ENCODE results near the gene E2F7.
"Not testable (repeated sequence)": the region's sequence is repeated elsewhere in the genome, so short reads cannot be mapped to it uniquely, and the experiment has no call there.

Gene E2F7, protein sequence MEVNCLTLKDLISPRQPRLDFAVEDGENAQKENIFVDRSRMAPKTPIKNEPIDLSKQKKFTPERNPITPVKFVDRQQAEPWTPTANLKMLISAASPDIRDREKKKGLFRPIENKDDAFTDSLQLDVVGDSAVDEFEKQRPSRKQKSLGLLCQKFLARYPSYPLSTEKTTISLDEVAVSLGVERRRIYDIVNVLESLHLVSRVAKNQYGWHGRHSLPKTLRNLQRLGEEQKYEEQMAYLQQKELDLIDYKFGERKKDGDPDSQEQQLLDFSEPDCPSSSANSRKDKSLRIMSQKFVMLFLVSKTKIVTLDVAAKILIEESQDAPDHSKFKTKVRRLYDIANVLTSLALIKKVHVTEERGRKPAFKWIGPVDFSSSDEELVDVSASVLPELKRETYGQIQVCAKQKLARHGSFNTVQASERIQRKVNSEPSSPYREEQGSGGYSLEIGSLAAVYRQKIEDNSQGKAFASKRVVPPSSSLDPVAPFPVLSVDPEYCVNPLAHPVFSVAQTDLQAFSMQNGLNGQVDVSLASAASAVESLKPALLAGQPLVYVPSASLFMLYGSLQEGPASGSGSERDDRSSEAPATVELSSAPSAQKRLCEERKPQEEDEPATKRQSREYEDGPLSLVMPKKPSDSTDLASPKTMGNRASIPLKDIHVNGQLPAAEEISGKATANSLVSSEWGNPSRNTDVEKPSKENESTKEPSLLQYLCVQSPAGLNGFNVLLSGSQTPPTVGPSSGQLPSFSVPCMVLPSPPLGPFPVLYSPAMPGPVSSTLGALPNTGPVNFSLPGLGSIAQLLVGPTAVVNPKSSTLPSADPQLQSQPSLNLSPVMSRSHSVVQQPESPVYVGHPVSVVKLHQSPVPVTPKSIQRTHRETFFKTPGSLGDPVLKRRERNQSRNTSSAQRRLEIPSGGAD

DNA sequence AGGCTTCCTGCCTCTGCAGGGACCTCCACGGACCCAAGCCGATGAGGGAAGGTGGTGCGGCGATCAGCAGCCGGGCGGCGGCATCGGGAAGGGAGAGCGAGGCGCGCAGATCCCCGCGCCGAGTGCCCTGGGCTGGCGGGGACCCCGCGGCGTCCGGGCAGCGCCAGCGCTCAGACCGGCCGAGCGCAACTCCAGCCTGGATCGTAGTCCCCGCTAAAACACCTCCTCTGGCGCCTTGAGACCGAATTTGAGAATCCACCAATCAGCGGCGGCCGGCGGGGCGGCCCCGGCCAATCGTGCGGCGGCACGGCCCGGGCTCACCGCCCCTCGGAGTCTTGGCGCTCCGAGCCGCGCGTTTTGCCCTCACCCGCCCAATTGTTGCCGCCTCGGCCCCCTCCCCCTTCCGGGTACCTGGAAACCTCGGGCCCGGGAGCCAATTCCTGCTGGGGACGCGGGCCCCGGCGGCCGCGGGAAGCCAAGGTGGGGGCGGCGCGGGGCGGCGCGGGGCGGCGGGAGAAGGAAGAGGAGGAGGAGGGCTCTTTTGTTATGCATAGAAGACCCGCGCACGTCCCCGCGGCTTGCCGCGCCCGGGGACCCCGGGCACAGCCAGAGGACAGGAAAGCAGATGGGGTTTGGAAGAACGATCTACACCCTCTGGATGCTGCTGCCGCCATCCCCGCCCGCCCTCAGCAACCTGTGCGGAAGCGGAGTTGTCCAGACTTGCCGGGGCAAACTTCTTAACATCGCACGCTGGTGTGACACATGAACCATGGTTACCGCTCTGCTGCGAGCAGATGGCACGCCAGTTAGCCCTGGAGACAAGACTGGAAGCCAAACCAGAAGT, at the start of gene E2F7:
TSS of gene E2F7 (minus strand) at position 209 of the 844 bp plus-strand sequence. CDS start 934 bp downstream, outside the sequence.
- DNase-seq: peak in 57 of 58 donors; percentile 15 to 84 (median 69)

DNA sequence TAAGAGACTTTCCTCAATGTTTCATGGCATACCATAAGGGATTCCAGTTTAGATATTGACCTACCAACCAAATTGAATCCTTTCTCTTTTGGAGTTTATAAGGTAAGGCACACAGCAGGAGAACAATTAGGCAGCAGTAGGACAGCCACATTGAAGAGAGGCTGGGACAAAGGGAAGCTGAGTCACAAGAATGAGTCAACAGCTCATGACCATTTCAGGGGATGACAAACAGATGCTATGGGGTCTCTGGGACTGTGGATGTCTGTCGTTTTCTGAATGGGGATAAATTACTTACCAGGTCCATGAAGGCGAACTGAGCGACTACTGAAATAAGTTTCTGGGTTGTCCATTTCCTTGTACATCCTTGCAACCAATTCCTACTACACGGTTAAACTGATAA, 48.6 kb upstream of the E2F7 start:
- DNase-seq: no peak

DNA sequence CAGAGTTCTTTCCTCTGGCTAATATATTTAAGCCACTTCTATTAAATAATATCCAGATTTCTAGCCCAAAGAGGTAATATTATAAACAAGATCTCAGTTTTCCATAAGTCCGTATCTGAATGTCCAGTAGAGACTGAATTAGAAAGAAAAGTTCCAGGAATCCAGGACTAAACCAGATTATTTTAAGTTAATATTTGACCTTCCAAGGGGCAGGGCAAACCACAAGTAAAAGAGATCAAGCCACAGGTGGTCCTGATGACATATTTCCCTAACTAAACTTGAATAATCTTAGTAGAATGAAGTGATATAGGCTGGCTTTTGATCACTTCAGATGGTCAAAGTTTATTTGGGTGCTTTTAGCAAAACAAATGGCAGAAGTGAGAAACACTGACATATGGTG, 43.3 kb upstream of the E2F7 start:
- no peak for DNase-seq

DNA sequence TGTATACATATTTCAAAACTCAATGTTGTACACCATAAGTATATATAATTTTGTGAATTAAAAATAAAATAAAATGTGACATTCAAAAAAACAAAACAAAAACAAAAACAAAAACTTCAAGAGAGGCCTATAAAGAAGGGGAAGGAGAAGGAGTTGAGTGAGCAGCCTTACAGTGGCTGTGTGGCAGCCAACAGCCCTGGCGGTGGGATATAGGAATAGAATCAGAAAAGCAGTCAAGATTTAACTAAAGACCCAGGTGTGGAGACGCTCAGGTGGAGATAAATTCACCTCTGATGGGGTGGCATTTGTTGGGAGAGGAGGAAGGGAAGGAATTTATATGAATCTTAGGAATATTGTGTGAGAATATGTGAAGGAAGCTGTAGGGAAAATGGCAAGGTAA, 41.8 kb upstream of the E2F7 start:
- DNase-seq: no peak

DNA sequence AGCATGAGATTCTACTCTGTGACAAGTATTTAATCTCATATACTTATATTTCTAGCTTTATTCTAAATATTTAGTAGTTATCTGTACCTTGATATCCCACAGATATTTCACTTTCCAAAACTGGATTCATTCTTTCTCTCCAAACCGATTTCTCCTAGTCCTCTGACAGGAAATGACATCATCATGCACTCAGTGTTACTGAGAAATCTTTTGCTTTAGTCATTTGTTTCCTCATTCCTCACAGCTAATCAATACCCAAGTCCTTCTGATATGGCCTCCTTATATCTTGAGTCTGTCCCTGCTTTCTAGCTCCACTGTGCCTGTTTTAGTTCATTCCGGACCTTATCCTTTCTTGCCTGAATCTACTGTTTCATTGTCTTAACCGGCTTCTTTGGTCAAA, 39.4 kb upstream of the E2F7 start:
- DNase-seq: no peak

DNA sequence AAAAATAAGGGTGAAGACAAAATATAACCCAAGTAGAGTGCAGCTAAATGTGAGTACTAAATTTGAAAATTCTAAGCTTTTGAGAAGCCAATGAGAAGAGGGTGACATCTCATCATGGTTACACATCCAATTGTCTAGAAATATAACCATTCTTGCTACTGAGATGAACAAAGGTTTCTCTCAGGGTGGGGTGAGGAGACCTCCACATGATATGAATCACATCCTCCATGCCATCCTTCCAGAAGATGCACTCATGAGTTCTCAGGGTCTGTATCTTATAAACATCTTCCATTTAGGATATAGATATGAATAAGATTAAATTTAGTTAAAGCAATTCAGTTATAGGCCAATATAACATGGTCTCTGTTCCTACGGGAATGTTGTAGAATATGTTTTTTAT, 38.9 kb upstream of the E2F7 start:
- DNase-seq: no peak

DNA sequence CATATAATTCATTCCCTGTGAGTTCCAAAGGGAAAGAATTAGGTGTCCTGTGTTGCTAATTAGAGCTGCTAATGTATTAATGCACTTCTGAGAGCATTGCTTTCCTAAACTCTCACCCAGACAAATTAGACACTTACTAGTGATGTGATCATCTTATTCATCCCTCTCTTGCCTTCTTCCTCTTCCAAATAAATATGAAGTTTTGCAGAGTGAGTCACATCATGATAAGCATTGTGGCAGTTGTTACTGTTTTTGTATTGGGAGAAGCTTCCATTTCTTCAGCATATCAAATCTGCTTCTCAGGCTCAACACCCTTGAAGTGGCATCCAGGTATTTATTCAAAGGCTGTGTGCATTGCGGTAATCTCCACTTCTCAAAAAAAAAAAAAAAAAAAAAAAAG, 37.3 kb upstream of the E2F7 start:
- DNase-seq: no peak

DNA sequence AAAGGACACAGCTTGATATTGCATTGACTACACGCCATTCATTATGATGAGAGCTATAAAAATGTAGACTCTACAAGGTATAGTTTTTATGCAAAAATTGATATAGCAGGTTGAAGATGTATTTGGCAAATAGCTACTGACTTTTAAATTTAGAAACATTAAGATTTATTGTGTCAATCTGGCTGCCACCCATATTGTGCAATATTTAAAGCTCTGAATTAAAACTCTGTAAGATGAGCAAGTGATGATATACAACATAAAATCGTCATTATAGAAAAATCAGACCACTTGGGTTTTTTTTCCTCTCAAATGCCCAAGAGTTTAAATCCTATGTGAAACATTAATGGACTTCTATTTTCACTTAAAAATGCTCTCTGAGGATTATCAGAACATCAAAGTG, 36.8 kb upstream of the E2F7 start:
- DNase-seq: no peak

DNA sequence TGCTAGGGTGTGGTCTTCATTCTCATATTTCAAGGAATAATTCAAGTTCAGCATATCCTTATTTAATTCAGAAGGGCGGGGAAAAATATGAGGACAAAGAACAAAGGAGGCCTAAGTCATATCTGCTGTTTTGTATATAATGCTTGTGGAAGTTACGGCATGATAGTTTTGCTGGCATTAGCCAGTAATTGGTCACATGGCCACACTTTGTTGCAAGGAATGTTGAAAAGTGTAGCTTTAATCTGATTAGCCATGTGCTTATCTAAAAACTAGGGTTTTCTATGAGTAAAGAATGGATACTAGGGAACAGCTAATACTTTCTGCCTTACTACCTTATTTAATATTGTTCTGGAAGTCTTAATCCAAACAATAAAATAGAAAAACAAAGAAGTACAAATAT, 34.4 kb upstream of the E2F7 start:
- DNase-seq: no peak

DNA sequence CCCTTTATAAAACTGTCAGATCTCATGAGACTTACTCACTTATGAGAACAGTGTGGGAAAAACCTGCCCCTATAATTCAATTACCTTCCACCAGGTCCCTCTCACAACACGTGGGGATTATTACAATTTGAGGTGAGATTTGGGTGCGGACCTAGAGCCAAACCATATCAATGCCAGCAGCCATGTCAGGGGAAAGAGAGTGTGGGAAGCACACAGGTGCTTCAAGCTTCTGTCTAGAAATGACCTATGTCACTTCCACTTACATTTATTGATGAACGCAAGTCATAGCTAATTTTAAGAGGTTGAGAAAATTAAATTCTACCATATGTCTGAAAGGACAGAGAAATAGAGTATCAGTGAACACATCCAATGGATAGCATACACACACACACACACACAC, 32.5 kb upstream of the E2F7 start:
- DNase-seq: no peak

DNA sequence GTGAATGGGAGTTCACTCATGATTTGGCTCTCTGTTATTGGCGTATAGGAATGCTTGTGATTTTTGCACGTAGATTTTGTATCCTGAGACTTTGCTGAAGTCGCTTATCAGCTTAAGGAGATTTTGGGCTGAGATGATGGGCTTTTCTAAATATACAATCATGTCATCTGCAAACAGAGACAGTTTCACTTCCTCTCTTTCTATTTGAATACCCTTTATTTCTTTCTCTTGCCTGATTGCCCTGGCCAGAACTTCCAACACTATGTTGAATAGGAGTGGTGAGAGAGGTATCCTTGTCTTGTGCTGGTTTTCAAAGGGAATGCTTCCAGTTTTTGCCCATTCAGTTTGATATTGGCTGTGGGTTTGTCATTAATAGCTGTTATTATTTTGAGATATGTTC, 26.9 kb upstream of the E2F7 start:
- not testable (repeated sequence) for DNase-seq

DNA sequence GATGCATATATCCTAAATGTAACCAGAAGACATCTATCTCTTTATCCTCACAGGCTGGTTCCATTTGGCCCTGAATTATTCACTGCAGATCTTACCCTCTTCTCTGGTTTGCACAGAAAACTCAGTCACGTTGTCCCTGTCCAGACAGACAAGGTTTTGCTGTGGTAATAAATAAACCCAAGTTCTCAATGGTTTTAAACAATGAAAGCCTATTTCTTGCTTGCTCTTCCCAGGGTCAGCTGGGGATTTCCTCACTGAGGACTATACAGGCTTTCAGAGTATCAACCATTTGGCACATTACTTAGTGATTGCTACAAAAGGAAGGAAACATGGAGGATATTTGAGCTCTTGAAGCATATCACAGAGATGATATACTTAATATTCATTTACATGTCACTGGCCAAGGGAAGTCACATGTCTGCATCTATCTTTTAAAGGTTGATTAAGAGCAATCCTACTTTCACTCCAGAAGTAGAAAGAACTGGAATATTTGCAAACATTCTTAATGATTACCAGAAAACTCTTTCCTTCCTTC, 24.4 kb upstream of the E2F7 start:
- no peak for DNase-seq

DNA sequence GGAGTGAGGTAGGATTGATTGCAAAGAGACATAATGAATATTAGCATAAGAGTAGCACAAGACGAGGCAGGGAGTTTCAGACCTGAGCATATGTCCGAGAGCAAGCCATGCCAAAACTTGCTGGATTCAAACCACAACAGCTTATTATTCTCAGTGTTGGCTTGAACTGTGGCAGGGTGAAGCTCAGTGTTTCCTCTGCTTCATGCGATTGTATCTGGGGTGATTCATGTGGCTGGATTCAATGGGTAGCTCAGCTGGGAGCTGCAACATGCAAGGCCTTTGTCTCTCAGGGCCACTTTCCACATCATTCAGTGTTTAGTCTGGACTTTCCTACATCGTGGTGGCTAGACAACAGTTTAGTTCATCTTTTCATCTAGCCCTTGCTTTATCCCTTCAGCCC, 22.1 kb upstream of the E2F7 start:
- DNase-seq: peak in 2 of 58 donors; percentile 5 to 8

DNA sequence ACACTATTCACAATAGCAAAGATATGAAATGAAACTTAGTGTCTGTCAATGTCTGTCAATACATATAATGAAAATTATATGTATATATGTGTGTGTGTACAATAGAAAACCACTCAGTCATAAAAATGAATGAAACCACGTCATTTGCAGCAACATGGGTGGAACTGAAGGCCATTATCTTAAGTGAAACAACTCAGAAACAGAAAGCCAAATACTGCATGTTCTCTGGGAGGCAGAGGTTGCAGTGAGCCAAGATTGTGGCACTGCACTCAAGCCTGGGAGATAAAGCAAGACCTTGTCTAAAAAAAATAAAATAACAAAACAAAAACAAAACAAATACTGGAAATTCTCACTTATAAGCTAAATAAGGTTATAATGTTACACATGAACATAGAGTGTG, 16.7 kb upstream of the E2F7 start:
- DNase-seq: no peak

DNA sequence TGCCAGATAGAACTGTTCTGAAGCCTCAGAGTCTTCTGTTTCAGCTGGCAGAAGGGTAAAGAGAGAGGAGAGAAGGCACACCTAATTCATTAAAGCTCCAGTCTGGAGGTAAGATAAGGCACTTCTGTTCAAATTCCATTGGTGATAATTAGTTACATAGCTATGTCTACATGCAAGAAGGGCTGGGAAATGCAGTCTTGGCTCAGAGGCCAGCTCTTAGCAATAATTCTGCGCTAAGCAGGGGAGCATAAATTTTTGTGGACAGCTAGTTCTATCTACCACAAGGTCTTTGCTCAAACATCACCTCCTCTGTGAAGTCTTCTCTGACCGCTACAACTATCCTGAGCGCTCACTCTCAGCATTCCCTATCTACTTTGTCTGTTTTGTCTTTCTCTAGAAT, 14.3 kb upstream of the E2F7 start:
- DNase-seq: no peak

DNA sequence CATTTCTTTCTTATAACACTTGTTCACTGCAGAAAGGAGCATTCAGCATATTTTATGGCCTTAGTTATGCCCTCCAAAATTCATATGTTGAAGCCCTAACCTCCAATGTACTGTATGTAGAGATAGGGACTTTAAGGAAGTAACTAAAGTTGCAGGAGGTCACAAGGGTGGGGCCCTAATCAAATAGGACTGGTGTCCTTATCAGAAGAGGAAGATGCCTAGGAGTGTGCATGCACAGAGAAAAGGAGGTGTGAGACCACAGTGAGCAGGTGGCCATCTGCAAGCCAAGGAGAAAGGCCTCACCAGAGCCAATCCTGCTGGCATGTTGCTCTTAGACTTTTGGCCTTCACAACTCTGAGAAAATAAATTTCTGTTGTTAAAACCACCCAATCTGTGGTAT, 12.9 kb upstream of the E2F7 start:
- no peak for DNase-seq

DNA sequence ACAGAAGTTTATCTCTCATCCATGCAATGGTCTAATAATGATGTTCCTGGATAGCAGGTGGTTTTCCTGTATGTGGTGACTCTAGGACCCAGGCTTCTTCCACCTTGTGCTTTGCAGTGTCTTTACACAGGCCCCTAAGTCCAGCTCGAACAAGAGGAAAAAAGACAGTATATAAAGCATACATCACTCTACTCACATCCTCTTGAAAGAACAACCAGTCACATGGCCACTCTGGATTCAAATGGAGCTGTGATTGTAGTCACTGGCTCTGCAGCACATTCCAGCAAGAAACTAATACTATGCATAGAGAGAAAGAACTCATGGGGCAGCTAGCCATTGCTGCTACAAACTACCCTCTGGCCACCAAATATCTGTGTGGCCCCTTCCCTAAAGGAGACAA, 11.5 kb upstream of the E2F7 start:
- no peak for DNase-seq

DNA sequence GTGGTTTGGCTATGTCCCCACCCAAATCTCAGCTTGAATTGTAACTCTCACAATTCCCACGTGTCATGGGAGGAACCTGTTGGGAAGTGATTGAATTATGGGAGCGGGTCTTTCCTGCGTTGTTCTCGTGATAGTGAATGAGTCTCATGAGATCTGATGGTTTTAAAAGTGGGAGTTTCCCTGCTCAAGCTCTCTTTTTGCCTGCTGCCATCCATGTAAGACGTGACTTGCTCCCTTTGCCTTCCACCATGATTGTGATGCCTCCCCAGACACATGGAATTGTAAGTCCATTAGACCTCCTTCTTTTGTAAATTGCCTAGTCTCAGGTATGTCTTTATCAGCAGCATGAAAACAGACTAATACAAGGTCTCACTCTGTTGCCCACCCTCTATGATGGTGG, 8.5 kb upstream of the E2F7 start:
- DNase-seq: not testable (repeated sequence)

DNA sequence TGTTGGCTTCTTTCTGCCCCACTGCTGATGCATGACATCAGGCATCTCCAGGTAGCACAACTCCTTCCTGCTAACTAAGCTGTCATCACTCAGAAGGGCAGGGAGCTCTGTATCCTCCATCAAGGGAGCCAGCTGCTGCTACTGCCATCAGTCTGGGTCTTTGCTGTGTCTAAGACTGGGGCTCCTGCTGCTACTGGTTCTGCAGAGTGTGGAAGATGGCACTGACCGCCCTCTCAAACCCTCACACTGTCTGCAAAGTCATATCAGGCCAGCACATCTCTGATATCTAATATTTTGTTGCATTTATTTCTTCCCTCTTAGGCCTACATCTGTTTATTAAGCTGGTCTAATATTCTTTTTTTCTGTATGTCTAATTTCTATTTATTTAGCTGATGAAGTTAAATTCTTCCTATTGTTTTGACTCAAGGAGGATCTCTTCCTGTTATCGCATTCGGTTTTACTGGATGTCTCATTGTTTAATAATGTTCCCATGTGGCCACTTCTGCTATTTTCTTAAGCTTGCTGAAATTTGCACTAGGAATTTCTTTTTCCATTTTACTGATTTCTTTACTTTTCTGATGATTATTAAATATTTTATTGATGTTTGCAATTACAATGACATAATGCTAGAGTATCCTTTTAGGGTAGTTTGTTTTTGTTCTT, 7.6 kb upstream of the E2F7 start:
- DNase-seq: no peak

DNA sequence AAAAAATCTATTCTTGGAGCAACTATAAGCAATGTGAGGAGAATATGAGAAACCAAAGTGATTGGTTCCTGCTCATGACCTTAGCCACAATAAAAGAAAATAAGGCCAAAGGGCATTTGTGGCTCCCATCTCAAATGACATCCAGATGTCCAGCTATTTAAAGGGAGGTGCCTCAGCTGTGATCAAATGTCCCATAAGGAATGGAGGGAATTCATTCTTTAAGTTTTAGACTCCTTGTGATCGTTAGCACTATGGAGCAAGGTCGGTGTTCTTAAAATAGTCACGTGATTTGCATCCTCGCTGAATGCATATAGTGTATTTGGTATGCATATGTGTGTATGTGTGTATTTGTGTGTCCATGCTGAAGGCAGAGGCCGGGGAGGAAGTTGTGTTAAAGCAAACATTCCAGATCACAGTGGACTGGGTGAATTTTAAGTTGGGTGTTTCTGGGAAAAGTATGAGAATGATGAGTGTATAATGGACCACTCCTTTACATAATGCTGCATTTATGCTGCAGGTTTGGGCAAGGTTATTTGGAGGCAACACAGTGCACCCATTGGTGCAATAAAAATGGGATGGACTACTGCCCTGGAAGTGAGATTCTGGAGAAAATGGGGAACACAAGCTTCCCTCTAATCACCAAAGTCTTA, 5.6 kb upstream of the E2F7 start:
- no peak for DNase-seq

Data from anterior cingulate cortex (tissue), 58 donors.